Measurements from ENCODE around the gene RAP1A. TPM values are rescaled to one million over a fixed set of nuclear protein-coding genes. Genes with fewer than 3 reads are reported as not detected.

The RAP1A gene
- 10 to 100 TPM; 28.5 to 35.0 TPM for total RNA-seq
- polyA plus RNA-seq (2013, experiment 1 of 2): 40.5 TPM
- 40.6 TPM for polyA plus RNA-seq (2013, experiment 2 of 2)
- long read RNA-seq, experiment 1, full-length matches to known transcripts: 10 of 25 reads
- long read RNA-seq, experiment 1, partial matches to known transcripts: 11 of 25 reads
- long read RNA-seq, experiment 1, other reads (novel, unspliced or antisense): 4 of 25 reads
- long read RNA-seq, experiment 2, full-length matches to known transcripts: 24 of 30 reads
- long read RNA-seq, experiment 2, partial matches to known transcripts: 0 of 30 reads
- long read RNA-seq, experiment 2, other reads (novel, unspliced or antisense): 6 of 30 reads
- long read RNA-seq, experiment 3, full-length matches to known transcripts: 7 of 9 reads
- long read RNA-seq, experiment 3, partial matches to known transcripts: 0 of 9 reads
- long read RNA-seq, experiment 3, other reads (novel, unspliced or antisense): 2 of 9 reads
- long read RNA-seq, experiment 4, full-length matches to known transcripts: 25 of 29 reads
- long read RNA-seq, experiment 4, partial matches to known transcripts: 0 of 29 reads
- long read RNA-seq, experiment 4, other reads (novel, unspliced or antisense): 4 of 29 reads

DNA sequence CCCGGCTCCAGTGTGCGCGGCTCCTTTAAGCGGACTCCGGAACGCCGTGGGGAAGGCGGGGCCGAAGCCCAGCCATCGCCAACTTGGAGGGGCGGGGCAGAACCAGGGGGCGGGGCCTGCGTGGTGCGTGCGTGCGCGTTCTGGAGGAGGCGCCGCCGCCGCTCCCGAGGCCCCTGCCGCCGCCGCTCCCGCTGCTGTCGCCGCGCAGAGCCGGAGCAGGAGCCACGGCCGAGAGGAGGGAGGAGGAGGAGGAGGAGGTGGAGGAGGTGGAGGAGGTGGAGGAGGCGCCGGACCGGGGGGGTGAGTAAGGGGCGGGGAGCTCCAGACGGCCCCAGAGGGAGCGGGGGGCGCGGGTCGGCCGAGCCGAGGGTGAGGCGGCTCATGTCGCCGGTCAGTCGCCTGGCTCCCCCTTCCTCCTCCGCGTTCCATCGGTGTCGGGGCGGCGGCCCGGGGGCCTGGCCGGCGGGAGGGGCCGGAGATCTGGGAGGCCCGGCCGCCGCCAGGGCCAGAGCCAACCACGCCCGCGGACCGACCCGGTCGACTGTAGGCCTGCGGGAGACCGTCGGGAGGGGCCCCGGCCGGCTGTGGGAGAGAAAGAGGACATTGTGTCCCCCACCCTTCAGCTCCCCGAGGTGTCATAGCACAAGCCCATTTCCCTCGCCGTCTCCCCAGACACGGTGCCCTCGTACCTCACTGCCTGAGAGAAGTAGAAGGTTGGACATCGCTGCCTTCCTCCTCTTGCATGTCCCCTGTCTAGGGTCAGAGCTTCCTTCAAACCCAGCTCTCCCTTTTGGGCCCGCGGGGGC is at the start of gene RAP1A:
Gene RAP1A, plus strand, starts transcription at position 155 of the 806 bp plus-strand sequence. CDS start 71,572 bp downstream, outside the sequence.
- H3K4me1 ChIP-seq (ENCODE audit: control insufficient read depth, insufficient read depth, low read length): peaks cover 3% of the 10 kb centered on the region
- no peaks in the 10 kb centered on the region for H3K9me3 ChIP-seq (ENCODE audit: control insufficient read depth, low read length)
- DNase-seq: peak; percentile 98
- no peaks in the 10 kb centered on the region for H3K9me3 Mint-ChIP-seq
- peaks cover 2% of the 10 kb centered on the region for H3K36me3 Mint-ChIP-seq (ENCODE audit: low read depth)
- H3K36me3 ChIP-seq (ENCODE audit: control insufficient read depth, insufficient read depth, low read length): no peaks in the 10 kb centered on the region
- H3K4me1 Mint-ChIP-seq: peaks cover 26% of the 10 kb centered on the region
- peaks cover 35% of the 10 kb centered on the region for H3K27me3 Mint-ChIP-seq (ENCODE audit: insufficient read depth)
- peak within 1 kb of the TSS; percentile 72 for H3K4me3 Mint-ChIP-seq
- TF ChIP-seq, protein P1, sequence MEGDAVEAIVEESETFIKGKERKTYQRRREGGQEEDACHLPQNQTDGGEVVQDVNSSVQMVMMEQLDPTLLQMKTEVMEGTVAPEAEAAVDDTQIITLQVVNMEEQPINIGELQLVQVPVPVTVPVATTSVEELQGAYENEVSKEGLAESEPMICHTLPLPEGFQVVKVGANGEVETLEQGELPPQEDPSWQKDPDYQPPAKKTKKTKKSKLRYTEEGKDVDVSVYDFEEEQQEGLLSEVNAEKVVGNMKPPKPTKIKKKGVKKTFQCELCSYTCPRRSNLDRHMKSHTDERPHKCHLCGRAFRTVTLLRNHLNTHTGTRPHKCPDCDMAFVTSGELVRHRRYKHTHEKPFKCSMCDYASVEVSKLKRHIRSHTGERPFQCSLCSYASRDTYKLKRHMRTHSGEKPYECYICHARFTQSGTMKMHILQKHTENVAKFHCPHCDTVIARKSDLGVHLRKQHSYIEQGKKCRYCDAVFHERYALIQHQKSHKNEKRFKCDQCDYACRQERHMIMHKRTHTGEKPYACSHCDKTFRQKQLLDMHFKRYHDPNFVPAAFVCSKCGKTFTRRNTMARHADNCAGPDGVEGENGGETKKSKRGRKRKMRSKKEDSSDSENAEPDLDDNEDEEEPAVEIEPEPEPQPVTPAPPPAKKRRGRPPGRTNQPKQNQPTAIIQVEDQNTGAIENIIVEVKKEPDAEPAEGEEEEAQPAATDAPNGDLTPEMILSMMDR (conservative IDR thresholded peaks at IDR 0.05): no peak
- peak within 1 kb of the TSS; percentile 9 for H3K9ac ChIP-seq (ENCODE audit: extremely low read depth, low read length, poor library complexity, severe bottlenecking)
- H3K27ac ChIP-seq (ENCODE audit: low read depth, low read length): peak within 1 kb of the TSS; percentile 47
- peak within 1 kb of the TSS; percentile 87 for H3K4me3 ChIP-seq (ENCODE audit: low read length)
- no peak within 1 kb of the TSS for H3K27ac Mint-ChIP-seq
- WGBS, 2 experiments (ENCODE audit: insufficient coverage in 1 of 2, insufficient read length in 1 of 2): 0% methylated on average over 4 to 79 of the region's 79 CpGs
- peaks cover 25% of the 10 kb centered on the region for H3K27me3 ChIP-seq (ENCODE audit: control insufficient read depth, insufficient read depth, low read length, poor library complexity, severe bottlenecking)

DNA sequence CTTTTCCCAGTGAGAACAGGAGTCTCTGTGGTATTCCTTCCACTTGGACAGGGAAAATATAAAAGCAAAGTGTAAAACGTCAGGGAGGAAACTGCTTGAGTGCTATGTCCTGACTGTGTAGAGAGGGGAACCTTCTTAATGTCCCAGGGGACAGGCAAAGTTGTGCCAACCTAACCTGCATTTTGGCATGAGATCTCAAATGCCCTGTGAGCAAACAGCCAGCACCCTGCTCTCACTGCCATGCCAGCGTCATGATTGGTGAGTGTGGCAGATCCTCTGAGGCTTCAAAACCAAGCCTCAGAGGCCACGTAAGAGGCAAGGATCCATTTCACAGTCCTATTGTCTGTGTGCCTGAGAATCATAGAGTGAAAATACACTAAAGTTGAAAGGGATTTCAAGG is 49.7 kb upstream of the RAP1A start:
- WGBS, 2 experiments (ENCODE audit: insufficient coverage in 1 of 2, insufficient read length in 1 of 2): 90 to 100% methylated on average over 3 of the region's 3 CpGs
- TF ChIP-seq, protein P1 (conservative IDR thresholded peaks at IDR 0.05): no peak
- no peaks in the 10 kb centered on the region for H3K9me3 Mint-ChIP-seq

DNA sequence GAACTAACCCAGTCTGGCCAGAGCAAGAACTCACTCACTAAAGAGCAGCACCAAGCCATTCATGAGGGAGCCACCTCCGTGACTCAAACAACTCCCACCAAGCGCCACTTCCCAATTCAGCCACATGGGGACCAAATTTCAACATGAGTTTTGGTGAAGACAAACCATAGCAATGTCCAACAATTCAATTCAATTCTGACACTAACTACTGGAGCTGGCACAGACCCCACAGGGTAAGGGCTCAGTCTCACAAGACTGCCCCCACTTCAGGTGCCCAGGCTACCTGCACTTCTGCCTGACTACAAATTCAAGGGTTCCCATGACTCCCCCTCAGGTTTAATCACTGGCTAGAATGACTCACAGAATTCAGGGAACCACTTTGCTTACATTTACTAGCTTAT is 48.8 kb upstream of the RAP1A start:
- Mint-ChIP-seq H3K36me3 (ENCODE audit: low read depth) (no peaks in the 10 kb centered on the region), H3K4me3 (no peak overlapping the region), H3K27me3 (ENCODE audit: insufficient read depth) (no peaks in the 10 kb centered on the region), H3K4me1 (peaks cover 11% of the 10 kb centered on the region), H3K9me3 (no peaks in the 10 kb centered on the region), H3K27ac (peak overlapping the region; percentile 67)
- no peak overlapping the region for H3K27ac ChIP-seq (ENCODE audit: low read depth, low read length)
- H3K27me3 ChIP-seq (ENCODE audit: control insufficient read depth, insufficient read depth, low read length, poor library complexity, severe bottlenecking): no peaks in the 10 kb centered on the region
- TF ChIP-seq, protein P1 (conservative IDR thresholded peaks at IDR 0.05): peak; percentile 74
- DNase-seq: peak; percentile 80
- H3K9ac ChIP-seq (ENCODE audit: extremely low read depth, low read length, poor library complexity, severe bottlenecking): no peak overlapping the region
- H3K9me3 ChIP-seq (ENCODE audit: control insufficient read depth, low read length): no peaks in the 10 kb centered on the region
- WGBS, 2 experiments (ENCODE audit: insufficient coverage in 1 of 2, insufficient read length in 1 of 2): 69% methylated on average over 2 of the region's 2 CpGs; no CpG with 5 or more reads in 1 of the 2 experiments
- peaks cover 5% of the 10 kb centered on the region for H3K4me1 ChIP-seq (ENCODE audit: control insufficient read depth, insufficient read depth, low read length)
- H3K36me3 ChIP-seq (ENCODE audit: control insufficient read depth, insufficient read depth, low read length): no peaks in the 10 kb centered on the region
- no peak overlapping the region for H3K4me3 ChIP-seq (ENCODE audit: low read length)

More for the DNA sequence above, 49.7 kb upstream of the RAP1A start:
- Mint-ChIP-seq H3K27ac (no peak overlapping the region), H3K27me3 (ENCODE audit: insufficient read depth) (no peaks in the 10 kb centered on the region), H3K4me3 (no peak overlapping the region), H3K36me3 (ENCODE audit: low read depth) (no peaks in the 10 kb centered on the region), H3K4me1 (peaks cover 11% of the 10 kb centered on the region)
- H3K4me3 ChIP-seq (ENCODE audit: low read length): no peak overlapping the region
- H3K9me3 ChIP-seq (ENCODE audit: control insufficient read depth, low read length): no peaks in the 10 kb centered on the region
- H3K27me3 ChIP-seq (ENCODE audit: control insufficient read depth, insufficient read depth, low read length, poor library complexity, severe bottlenecking): no peaks in the 10 kb centered on the region
- H3K9ac ChIP-seq (ENCODE audit: extremely low read depth, low read length, poor library complexity, severe bottlenecking): no peak overlapping the region
- no peak for DNase-seq
- no peaks in the 10 kb centered on the region for H3K36me3 ChIP-seq (ENCODE audit: control insufficient read depth, insufficient read depth, low read length)
- H3K4me1 ChIP-seq (ENCODE audit: control insufficient read depth, insufficient read depth, low read length): peaks cover 5% of the 10 kb centered on the region
- no peak overlapping the region for H3K27ac ChIP-seq (ENCODE audit: low read depth, low read length)
